Neural progenitor cell (in vitro differentiated cells): ENCODE results near the gene BTRC.

Source experiments
- EZH2 ChIP-seq: fragments of 200-600 bp; sonication (generic); IDR thresholded peaks from 2 replicates; pipeline ENCODE4 v1.6.1; 2017; ENCODE audit warnings: antibody characterized with exemption, mild to moderate bottlenecking, moderate library complexity
- TF ChIP-seq, protein P1 (sequence below): fragments of 200-600 bp; sonication (generic); IDR thresholded peaks from 2 replicates; pipeline ENCODE4 v1.5.1; 2017; ENCODE audit warnings: antibody characterized with exemption, mild to moderate bottlenecking

DNA sequence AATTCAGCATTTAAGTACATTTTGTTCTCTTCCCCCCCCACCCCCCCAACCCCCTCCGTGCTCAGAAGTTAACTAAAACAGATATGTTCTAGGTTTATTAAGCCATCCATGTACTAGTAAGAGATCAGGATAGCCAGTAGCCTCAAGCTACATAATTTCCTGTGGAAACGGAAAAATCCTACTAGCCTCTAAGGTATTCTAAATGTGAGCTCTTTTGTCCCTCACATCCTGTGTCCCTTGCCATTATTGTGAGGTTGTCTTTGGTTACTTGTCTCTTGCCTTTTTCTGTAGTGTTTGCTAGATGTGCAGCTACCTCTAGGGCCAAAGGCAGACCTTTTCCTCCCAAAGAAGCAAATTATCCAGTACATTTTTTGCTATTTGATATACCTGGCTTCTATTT, 92.1 kb downstream of the BTRC start:
- TF ChIP-seq, protein P1, sequence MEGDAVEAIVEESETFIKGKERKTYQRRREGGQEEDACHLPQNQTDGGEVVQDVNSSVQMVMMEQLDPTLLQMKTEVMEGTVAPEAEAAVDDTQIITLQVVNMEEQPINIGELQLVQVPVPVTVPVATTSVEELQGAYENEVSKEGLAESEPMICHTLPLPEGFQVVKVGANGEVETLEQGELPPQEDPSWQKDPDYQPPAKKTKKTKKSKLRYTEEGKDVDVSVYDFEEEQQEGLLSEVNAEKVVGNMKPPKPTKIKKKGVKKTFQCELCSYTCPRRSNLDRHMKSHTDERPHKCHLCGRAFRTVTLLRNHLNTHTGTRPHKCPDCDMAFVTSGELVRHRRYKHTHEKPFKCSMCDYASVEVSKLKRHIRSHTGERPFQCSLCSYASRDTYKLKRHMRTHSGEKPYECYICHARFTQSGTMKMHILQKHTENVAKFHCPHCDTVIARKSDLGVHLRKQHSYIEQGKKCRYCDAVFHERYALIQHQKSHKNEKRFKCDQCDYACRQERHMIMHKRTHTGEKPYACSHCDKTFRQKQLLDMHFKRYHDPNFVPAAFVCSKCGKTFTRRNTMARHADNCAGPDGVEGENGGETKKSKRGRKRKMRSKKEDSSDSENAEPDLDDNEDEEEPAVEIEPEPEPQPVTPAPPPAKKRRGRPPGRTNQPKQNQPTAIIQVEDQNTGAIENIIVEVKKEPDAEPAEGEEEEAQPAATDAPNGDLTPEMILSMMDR = no peak
- TF ChIP-seq EZH2 = no peak
